SK-N-SH (cell line): Measurements from ENCODE around the gene USP34.

Experiments
- CTCF ChIP-seq: fragments of 200-600 bp; sonication (generic); IDR thresholded peaks from 2 replicates; pipeline ENCODE4 v1.6.1; 2017; ENCODE audit warnings: antibody characterized with exemption, mild to moderate bottlenecking, moderate library complexity
- EP300 ChIP-seq, 2 experiments: IDR thresholded peaks; 2 replicates each; pipeline versions ENCODE4 v1.4.0 to v1.6.1; 2012; ENCODE audit warnings: borderline replicate concordance in 1 of 2, low read depth in 1 of 2, low read length in 1 of 2
- EZH2phosphoT487 ChIP-seq: fragments of 200-600 bp; sonication (generic); IDR thresholded peaks from 2 replicates; pipeline ENCODE4 v1.6.1; 2017; ENCODE audit warnings: low read depth, mixed run types, mild to moderate bottlenecking, antibody characterized with exemption, moderate library complexity, borderline replicate concordance
- MAX ChIP-seq: IDR thresholded peaks from 2 replicates; pipeline ENCODE4 v1.4.0; 2012; ENCODE audit warnings: low read depth
- MXI1 ChIP-seq: IDR thresholded peaks from 2 replicates; pipeline ENCODE4 v1.6.1; 2012; ENCODE audit warnings: mild to moderate bottlenecking, low read depth, low read length, improper control_type of control experiment
- POLR2AphosphoS5 ChIP-seq: IDR thresholded peaks from 2 replicates; pipeline ENCODE4 v1.6.1; 2012; ENCODE audit warnings: low read depth, low read length
- RCOR1 ChIP-seq: fragments of 150-350 bp; IDR thresholded peaks from 2 replicates; pipeline ENCODE4 v1.6.1; 2017; ENCODE audit warnings: antibody characterized with exemption, low read length
- RFX5 ChIP-seq: IDR thresholded peaks from 2 replicates; pipeline ENCODE4 v1.6.1; 2012; ENCODE audit warnings: mild to moderate bottlenecking, improper control_type of control experiment, low read length
- SIN3A ChIP-seq: IDR thresholded peaks from 2 replicates; pipeline ENCODE4 v1.6.1; 2012; ENCODE audit warnings: low read depth, mild to moderate bottlenecking, low read length, moderate library complexity, borderline replicate concordance
- USF2 ChIP-seq: fragments of 150-350 bp; IDR thresholded peaks from 2 replicates; pipeline ENCODE4 v1.6.1; 2017; ENCODE audit warnings: antibody characterized with exemption, low read length, low read depth, borderline replicate concordance
- YY1 ChIP-seq: IDR thresholded peaks from 2 replicates; pipeline ENCODE4 v1.4.0; 2012; ENCODE audit warnings: low read depth, mild to moderate bottlenecking

GRCh38 chr2:61241266-61241665 is 229.6 kb downstream of the USP34 start:
- TF ChIP-seq CTCF (no peak), RCOR1 (no peak), YY1 (no peak), RFX5 (no peak), USF2 (no peak), POLR2AphosphoS5 (no peak), MXI1 (no peak), EP300 (IDR thresholded peaks at IDR 0.05; ENCODE audit: borderline replicate concordance in 1 of 2, low read depth in 1 of 2, low read length in 1 of 2) (no peak), EZH2phosphoT487 (no peak), SIN3A (no peak), MAX (no peak)
